T47D (cell line): ENCODE results near the gene RNF40.

Source experiments
- DNase-seq, 2 experiments: peaks; one replicate each; pipeline versions ENCODE4 v3.0.0 to v3.0.0-alpha.2; 2011 to 2012; ENCODE audit warnings: low read depth in 1 of 2, low spot score in 1 of 2
- JUND ChIP-seq: IDR thresholded peaks from 2 replicates; pipeline ENCODE4 v1.6.1; 2012; ENCODE audit warnings: low read depth
- in situ Hi-C: cut with HindIII; loops from 2 replicates; pipeline ENCODE4 v1.10.0; 2016; ENCODE audit warnings: low sequenced_read_pairs, low pct_unique_long_range_greater_than_20kb

The RNF40 gene

DNA sequence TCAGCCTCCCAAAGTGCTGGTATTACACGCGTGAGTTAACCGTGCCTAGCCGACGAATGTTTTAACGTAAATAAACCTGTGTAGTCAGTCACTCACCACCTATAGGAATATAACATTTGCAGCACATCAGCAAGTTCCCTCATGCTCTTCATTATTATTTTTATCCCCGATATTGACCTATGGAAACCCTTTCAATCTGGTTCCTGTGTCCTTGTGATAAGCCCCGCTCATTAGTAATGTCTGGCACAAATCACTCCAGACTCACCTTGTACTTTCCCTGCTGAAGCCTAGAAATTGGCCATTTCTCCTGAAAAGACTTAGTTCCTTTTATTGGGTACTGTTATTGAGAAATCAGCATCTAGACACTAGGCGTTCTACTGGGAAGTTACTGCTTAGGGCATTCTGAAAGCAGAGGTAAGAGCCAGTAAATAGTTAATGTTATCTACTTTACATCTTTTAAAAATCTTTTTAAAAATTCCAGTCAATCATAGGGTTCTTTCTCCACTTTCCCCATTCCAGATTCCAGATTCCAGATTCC, 15.4 kb upstream of the RNF40 start:
- DNase-seq, result no peak
- in situ Hi-C loops, result no loop called here
- no peak for TF ChIP-seq JUND

- DNase-seq, result no peak
- in situ Hi-C loops, result no loop called here
- TF ChIP-seq JUND, result no peak
These were observed 14.8 kb upstream of the RNF40 start for GRCh38 chr16:30747331-30747730.

DNA sequence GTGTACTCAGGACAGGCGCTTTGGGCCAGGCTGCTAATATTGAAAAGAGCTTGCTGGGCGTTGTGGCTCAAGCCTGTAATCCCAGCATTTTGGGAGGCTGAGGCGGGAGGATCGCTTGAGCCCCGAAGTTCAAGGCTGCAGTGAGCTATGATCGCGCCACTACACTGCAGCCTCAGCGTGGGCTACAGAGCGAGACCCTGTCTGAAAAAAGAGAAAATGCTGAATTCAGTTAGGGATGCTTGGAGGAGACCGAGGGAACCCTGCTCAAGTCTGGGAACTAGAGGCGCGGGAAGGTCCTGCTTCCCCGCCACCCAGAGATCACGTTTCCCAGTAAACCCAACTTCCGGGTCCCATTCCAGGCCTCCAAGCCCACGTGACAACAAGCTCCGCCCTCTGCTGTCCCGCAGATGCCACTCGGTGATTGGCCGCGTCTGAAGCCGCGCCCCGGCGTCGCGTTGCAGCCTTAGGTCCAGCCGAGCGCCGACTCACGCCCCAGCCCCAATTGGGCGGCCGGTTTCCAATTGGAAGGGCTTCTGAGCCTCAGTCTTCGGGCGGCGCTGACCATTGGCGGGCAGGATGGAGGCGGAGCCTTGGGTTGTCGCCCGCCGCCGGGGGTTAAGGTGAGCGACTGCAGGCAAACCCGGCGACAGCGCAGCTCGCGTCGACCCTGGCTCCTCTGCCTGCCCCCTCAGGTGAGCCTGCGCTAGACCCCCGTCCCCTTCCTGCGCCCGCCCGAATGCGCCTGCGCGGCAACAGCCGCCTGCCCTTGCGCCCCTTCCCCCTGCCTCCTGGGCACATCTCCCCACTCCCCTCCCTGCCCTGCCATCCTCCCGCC, 14.1 kb upstream of the RNF40 start, which contains the start of gene PHKG2:
PHKG2 (plus strand) TSS at position 627 of the 835 bp plus-strand sequence. CDS start 396 bp downstream, outside the sequence.
- DNase-seq, result peak; percentile 91 to 99
- in situ Hi-C loops, result no loop called here
- no peak for TF ChIP-seq JUND

DNA sequence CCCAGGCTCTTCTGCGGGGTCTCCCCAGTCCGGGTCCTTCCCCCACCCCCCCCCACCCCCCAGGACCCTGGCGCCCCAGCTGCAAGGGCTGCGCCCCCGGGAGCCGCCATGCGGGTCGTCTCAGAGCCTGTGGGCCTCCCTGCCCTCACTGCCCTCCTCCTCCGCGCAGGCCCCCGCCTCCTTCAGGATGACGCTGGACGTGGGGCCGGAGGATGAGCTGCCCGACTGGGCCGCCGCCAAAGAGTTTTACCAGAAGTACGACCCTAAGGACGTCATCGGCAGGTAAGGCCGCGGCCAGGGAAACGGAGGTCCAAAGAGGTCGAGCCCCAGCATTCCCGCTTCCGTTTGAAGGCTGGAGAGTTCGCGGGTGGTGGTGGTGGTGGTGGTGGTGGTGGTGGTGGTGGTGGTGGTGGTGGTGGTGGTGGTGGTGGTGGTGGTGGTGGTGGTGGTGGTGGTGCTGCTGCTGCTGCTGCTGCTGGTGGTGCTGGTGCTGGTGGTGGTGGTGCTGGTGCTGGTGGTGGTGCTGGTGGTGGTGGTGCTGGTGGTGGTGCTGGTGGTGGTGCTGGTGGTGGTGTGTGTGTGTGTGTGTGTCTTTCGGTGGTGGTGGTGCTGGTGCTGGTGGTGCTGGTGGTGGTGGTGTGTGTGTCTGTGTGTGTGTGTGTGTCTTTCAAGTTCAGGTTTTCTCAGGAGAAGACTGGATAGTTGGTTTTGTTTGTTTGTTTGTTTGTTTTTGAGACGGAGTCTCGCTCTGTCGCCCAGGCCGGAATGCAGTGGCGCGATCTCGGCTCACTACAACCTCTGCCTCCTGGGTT, 13.3 kb upstream of the RNF40 start:
- in situ Hi-C loops, result no loop called here
- peak in 1 of 2 experiments; percentile 51 for DNase-seq

GRCh38 chr16:30750201-30750600, 11.9 kb upstream of the RNF40 start:
- DNase-seq, result no peak
- no peak for TF ChIP-seq JUND
- in situ Hi-C loops, result no loop called here

More for the DNA sequence above, 13.3 kb upstream of the RNF40 start:
- no peak for TF ChIP-seq JUND

- in situ Hi-C loops, result no loop called here
- no peak for DNase-seq
- no peak for TF ChIP-seq JUND
These were observed 11.2 kb upstream of the RNF40 start for GRCh38 chr16:30750876-30751465.

DNA sequence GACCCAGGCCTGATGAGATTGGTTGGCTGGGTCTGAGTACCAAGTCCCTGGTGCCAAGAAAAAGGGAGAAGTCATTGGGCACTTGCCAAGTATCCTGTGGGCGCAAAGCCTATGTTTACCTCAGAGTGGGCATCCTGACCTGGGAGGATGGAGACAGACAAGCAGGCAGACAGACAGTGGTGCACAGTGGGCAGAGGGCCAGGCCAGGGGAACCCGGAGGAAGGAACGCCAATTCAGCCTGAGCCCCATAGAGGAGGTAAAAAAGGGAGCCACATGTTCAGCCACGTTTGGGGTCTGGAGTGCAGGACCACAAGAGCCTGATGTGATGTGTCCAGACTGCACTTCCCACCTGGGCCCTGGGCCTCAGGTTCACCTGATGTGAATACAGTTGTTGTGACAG, 8.5 kb upstream of the RNF40 start:
- in situ Hi-C loops, result no loop called here

DNA sequence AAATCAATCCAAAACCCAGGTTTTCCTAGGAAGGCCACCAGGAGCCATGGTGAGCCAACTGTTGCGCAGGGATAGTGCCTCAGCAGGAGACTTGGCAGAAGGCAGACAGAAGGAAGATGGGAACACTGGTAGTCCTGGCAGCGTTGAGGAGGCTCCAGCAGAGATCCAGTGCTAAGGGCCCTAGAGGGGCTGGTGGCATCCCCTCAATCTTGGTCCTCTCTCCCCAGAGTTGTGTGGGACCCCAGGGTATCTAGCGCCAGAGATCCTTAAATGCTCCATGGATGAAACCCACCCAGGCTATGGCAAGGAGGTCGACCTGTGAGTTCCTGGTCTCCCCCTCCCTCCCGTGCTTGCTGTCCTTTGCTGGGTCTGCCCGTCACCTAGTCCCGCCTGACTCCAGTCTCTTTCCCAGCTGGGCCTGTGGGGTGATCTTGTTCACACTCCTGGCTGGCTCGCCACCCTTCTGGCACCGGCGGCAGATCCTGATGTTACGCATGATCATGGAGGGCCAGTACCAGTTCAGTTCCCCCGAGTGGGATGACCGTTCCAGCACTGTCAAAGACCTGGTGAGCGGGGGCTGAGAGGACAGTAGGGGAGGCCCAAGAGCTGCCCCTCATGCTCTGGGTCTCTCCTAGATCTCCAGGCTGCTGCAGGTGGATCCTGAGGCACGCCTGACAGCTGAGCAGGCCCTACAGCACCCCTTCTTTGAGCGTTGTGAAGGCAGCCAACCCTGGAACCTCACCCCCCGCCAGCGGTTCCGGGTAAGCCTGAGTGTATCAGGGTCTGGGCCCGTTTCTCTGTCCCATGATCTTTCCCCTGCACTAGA, 6.0 kb upstream of the RNF40 start:
- in situ Hi-C loops, result no loop called here
- no peak for DNase-seq
- TF ChIP-seq JUND, result no peak

More for the DNA sequence above, 8.5 kb upstream of the RNF40 start:
- no peak for TF ChIP-seq JUND
- DNase-seq, result no peak

DNA sequence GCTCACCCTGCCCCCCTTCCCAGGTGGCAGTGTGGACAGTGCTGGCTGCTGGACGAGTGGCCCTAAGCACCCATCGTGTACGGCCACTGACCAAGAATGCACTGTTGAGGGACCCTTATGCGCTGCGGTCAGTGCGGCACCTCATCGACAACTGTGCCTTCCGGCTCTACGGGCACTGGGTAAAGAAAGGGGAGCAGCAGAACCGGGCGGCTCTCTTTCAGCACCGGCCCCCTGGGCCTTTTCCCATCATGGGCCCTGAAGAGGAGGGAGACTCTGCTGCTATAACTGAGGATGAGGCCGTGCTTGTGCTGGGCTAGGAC, 5.4 kb upstream of the RNF40 start:
- no peak for TF ChIP-seq JUND
- DNase-seq, result no peak
- in situ Hi-C loops, result no loop called here

GRCh38 chr16:30757316-30757715, 4.8 kb upstream of the RNF40 start:
- TF ChIP-seq JUND, result no peak
- no peak for DNase-seq
- in situ Hi-C loops, result no loop called here

- in situ Hi-C loops, result no loop called here
- no peak for TF ChIP-seq JUND
These were observed 3.1 kb upstream of the RNF40 start for GRCh38 chr16:30758988-30759491.

More at GRCh38 chr16:30758988-30759491, 3.1 kb upstream of the RNF40 start:
- DNase-seq, result no peak
